Stimulated activated CD4-positive, alpha-beta T cell treated with anti-CD3 and anti-CD28 coated beads, Interleukin-12 subunit alpha, Interleukin-12 subunit beta, amount 100 ng/mL, for 4 hours (primary cell): ENCODE results near the gene CDH6.
"Not testable (repeated sequence)": the region's sequence is repeated elsewhere in the genome, so short reads cannot be mapped to it uniquely, and the experiment has no call there.

Experiments used
- DNase-seq: peaks from one replicate; pipeline ENCODE4 v3.0.0-alpha.2; 2020

CDH6 gene

DNA sequence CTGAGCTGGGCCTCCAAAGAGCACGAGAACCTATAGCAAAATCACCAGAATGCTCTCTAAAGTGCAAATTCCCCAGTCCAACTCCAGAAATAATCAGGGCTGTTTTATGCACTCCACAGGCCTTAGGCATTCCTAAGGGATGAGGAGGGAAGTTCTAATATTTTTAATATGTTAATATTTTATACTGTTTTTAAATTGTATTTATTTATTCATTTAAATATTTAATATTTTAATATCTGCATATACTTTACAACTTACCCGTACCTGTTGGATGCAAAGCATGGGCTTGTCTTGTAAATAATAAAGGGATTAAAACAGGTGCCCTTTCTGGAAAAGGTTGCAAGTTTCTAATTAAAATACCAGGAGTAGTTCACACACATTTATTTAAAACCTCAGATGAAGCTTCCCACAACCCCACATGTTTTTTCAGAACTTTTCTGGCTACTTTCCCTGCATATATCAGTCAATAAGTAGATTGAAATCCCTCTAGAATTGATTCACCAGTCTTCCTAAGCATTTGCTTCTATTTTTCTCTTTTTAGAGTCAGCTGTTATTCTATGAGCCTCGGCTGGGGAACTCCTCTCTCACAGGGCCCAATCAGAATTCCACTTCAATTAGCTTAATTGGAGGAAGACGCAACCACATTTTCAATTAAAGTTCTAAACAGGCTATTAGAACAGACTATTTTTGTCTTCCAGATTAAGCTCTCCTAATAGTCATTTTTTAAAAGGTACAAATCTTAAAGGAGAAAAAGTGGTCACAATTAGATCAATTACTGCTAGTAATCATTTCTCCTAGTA lies 140.8 kb downstream of the CDH6 start:
- no peak for DNase-seq

DNA sequence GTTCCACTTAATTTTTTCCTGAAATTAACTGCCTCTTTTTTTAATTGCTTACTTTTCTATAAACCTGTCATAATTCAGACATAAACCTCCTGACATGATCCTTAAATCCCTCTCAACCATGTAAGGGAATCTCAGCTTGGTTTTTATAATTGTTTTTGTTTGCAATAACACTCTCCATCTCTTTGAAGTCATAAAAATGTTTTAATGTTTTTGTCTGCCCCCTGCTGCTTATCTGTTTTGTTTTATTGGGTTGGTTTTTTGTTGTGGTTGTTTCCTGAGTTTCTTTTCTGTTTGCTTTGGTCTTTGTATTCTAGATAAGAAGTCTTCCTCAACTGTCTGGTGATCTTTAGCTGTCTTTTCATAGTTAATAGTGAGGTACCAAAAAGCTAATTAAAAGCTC lies 142.0 kb downstream of the CDH6 start:
- no peak for DNase-seq

DNA sequence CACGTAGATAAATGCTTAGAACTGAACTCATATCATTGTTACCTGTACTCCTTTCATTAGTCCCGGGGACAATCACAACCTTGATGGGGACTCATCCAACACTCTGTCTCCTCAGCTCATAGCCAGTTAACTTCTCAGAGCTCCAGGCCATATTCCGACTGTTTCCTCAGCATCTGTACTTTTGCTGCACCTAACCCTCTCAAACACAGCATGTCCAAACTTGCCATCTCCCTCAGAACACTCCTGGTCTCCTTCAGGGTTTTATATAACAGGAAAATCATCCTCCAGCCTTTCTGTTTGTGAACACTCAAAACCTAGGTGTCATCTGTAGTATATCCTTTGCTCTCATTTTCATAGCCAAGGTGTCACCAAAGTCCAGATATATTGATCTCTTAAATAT lies 150.5 kb downstream of the CDH6 start:
- DNase-seq, result no peak

DNA sequence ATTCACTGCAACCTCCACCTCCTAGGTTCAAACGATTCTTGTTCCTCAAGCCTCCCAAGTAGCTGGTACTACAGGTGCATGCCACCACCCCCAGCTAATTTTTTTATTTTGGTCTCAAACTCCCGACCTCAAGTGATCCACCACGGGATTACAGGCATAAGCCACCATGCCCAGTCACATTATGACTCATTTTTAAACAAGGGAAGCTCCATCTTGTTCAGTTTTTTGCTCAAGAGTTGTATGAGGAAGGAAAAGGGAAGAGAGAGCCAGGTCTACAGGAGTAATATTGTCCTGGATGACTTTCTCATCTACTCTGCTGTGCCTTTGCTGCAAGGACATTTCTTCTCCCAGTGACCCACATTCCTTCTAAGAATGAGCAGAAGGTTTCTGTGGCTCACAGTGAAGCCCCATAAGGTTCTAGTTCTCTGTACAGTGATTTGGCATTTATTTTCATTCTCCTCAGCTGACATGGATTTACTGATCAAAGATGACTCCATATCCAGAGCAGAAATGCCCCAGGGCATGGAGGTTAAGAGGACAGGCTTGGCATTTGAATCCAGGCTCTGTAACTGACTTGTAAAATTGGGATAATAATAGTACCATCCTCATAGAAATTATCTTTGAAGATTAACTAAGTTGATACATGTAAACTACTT lies 153.5 kb downstream of the CDH6 start:
- DNase-seq, result no peak

DNA sequence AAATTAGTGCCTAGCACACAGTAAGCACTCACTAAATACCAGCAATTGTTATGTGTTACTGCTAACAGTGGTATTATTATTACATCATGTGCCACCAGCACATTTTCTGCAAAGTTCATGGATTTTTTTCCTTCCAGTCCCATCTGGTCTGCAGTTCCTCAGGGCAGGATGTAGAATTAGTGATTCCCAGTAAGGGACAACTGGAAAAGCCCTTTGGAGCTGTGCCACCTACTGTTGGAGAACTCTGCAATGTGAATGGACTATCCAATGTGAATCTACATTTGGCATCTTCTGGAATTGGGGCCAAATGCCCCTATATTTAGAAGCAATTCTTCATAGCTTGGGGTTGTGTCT lies 154.0 kb downstream of the CDH6 start:
- DNase-seq, result no peak

DNA sequence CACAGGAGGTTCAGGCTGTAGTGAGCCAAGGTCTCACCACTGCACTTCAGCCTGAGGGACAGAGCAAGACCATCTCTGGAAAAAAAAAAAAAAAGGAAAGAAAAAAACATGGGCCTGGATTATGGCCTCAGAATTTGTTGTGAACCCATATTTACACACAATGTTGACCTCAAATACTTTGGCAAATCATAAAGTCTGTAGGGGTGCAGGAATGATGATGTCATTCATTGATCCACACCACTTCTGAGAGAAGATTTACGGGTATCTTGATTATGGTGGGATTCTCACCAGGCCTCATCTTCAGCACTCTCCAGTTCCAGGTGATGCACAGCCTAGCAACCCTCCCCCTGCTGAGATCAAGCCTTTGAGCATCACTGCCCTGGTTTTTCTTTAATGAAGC lies 156.9 kb downstream of the CDH6 start:
- no peak for DNase-seq

DNA sequence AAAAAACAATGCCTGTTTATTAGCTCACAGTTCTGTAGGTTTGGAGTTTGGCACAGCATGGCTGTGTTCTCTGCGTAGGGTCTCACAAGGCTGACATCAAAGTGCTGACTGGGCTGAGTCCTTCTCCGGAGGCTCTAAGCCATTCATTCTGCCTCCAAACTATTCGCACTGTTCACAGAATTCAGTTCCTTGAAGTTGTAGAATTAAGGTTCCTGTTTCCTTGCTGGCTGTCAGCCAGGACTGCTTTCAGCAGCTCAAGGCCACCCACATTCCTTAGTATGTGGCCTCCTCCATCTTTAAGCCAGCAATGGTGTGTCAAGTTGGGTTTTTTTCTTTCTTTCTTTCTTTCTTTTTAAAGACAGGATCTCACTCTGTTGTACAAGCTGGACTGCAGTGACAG lies 161.9 kb downstream of the CDH6 start:
- no peak for DNase-seq

DNA sequence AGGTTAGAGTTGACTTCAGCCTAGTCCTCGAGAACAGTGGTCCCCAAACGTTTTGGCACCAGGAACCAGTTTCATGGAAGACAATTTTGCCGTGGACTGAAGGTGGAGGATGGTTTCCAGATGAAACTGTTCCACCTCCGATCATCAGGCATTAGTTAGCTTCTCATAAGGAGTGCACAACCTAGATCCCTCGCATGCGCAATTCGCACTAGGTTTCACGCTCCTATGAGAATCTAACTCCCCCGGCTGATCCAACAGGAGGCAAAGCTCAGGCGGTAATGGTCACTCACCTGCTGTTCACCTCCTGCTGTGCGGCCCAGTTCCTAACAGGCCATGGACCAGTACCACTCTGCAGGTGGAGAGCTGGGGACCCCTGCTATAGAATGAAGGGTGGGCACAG lies 163.6 kb downstream of the CDH6 start:
- no peak for DNase-seq

DNA sequence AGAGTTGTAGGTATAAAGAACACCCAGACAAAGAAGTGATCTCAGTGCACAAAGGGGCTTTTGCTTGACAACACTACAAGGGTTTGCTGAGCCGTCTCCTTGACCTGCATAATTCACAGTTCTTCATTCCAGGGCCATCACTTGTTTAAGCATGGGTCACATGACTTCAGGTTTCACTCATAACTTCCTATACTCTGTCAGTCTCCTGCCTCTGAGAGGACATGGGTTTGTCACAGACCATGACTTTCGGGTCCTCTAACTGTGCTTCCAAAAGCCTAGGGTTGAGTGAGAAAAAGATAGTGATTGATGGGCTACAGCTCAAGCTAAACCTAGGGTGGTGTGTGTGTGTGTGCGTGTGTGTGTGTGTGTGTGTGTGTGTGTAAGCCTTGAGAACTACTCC lies 166.4 kb downstream of the CDH6 start:
- DNase-seq, result no peak

DNA sequence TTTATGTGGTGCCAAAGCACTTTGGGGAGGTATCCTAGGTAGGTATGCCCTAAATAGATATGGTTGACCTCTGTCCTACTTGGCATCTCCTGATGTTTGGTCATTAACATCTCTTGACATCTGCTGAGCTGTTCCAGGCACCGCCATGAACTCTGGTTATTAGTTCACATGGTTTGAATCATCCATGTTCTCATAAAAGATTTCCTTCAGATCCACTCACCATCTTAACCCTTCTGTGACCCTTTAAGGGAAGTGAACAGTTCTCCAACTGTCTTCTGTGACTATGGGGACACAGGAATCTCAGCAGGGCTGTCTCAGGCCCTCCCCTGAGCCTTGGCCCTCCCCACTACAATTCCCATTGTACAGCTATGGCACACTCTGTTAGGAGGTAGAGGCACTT lies 167.7 kb downstream of the CDH6 start:
- no peak for DNase-seq

DNA sequence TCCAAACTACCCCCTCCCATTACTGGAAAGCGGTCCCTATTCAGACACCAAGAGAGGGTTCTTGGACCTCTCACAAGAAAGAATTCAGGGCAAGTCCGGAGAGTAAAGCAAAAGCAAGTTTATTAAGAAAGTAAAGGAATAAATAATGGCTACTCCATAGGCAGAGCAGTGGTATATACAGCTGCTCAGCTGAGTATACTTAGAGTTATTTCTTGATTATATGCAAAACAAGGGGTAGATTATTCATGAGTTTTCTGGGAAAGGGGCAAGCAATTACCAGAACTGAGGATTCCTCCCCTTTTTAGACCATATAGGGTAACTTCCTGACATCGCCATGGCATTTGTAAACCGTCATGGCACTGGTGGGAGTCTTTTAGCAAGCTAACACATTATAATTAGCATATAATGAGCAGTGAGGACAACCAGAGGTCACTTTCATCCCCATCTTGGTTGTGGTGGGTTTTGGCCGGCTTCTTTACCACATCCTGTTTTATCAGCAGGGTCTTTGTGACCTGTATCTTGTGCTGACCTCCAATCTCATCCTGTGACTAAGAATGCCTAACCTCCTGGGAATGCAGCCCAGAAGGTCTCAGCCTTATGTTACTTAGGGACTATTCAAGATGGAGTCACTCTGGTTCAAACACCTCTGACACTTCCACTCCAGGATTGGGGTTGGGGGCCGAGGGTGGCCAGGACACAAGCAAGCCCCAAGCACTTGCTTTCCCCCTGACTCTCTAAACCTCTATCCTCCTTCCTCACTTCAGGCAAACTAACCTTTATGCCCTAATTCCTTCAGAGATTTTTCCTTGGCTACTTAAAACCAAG lies 168.4 kb downstream of the CDH6 start:
- DNase-seq, result not testable (repeated sequence)

DNA sequence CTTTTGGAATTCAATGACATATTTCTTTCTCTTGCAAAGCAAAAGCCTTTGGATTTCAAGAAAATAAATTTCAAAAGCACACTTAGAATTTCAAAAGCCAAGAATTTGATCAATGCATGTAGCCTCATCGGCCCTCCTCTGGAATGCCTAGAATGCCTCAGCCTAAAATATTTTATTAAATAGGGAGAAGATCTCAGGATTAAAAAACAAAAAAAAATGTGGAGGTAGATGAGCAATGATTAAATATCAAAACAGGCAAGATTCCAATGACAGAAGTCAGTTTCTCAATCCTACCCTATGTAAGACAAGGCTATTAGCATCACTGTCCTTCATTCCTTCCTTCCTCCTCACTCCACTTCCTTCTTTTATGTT lies 169.0 kb downstream of the CDH6 start:
- DNase-seq, result no peak

DNA sequence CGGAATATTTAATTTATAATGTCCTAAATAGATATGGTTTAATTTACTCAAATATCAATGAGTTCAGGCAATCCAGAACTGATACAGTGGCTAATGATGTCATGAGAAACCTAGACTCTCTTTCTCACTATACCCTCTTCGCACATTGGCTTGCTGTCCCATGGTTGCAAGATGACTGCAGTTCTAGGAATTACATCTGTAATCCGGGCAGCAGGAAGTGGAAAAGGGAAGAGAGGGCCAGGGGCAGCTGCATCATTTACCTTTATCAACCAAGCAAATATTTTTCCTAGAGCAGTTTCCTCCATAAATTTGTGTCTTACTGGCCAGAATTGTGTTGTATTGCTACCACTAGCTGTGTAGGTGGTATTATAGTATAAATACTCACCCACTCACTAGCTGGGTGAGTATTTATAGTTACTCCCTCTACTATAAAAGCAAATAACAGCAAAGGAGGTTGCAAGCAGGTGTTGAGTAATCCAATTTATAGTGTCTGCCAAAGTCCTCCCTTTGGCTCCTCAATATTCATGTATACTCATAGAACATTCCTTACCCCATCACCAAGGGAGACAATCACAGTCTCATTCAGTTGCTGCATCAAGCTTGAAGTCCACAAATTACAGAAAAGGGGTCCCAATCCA lies 169.6 kb downstream of the CDH6 start:
- no peak for DNase-seq

DNA sequence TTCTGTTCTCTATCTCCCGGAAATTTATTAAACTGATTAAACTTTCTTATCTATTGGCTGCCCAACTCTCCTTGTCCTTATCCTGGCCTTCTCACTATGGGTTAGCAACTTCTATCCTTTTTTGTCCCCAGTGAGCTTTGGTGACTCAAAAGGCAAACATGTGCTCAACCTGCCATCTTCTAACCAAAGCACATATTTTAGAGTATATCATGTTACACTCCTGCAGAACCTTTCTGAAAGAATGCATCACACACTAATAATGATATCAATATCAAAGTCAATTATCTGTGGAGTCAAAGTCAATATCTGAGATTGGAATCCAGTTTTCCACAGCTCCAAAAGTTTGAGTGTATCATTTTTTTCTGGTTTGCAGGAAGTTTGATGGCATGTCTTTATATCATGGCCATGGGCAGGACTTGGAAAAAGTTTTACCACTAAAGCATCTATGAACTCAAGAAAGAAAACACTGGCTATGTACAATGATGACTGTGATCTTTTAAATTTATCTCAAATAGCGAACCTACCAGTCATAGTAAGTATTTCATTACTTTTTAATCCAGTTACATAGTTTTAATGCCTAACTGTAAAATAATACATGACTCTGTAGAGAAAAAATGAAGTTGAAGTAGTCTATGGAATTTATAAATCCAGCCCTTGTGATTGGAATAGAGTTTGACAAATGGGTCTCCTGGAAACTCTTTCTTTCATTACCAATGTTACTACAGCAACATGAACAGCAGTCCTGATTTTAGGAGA lies 171.6 kb downstream of the CDH6 start:
- DNase-seq, result no peak

DNA sequence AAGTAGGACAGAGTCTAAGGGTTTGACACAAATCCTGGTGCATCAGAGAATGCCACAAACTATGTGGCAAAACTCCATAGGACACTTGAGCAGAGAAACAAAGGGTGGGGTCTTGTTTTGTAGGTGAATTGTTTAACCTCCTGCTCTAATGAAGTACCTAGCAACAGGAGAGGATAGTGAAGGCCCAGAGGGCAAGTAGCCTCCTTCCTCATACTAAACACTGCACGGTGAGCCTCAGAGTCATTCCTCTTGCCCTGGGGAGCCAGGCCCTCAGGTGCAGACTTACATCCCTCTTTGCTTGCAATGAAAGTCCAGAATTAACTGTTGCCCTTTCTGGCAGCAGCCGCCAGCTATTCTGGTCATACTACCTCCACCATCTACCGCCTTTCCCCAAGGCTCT lies 172.3 kb downstream of the CDH6 start:
- DNase-seq, result no peak

DNA sequence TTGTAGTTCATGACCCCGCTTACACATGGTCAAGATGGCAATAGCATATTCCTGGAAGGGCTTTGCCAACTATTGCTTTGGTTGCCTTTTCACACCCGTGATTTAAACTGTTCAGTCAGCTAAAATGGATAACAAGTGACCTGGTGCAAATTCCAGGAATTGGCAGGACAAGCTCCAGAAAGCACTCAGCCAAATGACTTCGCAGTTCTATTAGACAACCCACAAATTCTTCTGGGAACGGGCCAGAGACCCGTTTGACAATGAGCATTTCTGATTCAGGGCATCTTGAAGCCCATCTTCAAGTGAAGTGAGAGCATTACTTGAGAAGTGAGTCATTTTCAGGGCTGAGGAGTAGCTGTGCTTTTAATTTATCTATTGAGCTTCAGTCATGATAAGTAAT lies 173.5 kb downstream of the CDH6 start:
- DNase-seq, result no peak

DNA sequence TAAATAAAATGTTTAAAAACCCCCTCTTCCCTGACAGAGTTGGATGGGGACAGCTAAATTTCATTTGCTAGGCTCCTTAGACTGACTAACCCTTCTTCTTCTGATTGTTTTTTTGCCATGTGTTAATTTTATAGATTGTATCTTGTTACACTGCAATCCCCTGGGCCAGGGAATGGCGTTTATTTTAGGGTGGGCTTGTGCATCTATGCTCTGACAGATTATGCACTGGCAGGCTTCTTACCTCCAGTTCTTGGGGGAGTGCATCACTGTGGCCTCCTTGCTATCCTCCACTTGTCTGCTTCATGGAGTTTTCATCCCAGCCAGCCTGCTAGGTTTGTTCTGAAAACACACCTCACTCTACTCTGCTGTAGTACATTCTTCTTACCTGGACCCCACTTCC lies 178.6 kb downstream of the CDH6 start:
- DNase-seq, result no peak

DNA sequence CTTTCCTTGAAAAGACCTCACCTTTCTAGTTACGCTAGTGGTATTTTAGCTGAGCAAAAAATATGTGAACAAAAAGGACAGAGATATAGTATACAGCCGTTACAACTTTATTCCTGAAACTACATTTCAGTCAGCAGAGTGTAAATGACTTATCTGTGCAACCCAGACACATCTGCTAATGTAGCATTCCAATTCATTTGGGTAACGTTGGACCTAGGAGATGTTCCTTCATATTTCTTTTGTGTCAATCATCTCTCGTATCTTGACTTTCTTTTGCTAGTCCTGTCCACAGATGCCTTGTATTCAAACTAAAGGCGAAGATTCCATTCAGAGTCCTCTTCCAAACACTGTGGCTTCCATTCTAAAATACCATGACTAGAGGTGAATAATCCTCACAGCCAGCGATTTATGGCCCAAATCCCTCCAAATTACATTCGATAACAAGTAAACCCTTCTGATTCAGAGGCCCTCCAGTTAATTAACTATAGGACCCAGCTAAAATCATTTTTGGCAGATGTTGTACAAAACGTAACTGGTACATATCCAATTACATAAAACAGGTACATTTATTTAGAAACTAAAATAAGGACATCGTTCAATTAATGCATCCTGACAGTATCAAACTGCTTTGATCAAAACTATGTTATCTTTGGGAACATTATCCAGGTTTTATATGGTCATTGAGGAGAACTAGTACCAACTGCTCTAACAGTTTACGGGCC lies 182.7 kb downstream of the CDH6 start:
- no peak for DNase-seq

DNA sequence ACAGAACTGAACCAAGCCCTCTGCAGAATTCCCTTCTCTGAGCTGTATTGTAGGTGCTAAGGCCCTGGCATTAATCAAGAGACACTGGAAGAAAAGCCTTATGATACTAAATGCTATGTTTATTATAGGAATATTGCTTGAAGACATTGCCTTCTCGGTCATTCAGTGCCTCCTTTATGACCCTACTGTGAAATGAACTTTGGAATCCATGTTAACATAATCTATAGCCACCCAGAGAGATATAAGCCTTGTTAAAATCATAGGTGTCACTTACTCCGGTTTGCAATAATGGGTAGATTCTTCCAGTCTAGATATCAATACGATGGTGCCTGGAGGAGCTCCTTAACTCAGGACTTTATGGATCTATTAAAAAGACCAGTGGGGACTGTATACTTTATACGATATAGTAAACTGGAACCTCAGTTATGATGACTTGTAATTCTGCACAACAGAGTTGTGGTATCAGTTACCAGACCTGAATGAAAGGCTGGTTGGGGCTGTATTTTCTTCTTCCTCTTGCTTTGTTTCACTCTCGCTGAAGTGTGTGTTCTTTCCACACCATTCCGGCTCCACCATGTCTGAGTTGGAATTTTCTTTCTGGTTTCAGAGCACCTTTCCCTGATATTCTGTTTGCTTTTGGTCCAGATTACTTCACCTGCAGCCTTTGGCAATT lies 183.9 kb downstream of the CDH6 start:
- no peak for DNase-seq

DNA sequence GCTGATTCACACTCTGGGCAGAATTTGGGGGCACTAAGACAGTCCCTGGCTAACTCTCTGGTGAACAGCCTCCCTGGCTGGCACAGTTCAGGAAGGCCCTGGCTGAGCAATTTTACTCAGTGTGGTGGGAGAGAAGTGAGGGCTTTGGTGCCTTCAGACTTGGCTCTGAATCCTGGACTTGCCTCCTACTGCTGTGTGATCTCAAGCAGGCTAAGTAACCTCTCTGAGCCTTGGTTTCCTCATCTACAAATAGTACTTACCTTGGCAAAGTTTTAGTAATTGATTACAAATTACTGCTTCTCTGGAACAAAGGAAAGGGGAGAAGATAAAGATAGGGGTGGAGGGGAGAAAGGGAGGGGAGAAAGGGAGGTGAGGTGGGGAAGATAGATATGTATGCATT lies 184.7 kb downstream of the CDH6 start:
- no peak for DNase-seq
